Measurements from ENCODE around the gene PTPRN2. TPM values are rescaled to one million over a fixed set of nuclear protein-coding genes. Genes with fewer than 3 reads are reported as not detected.

The PTPRN2 gene
- polyA plus RNA-seq, 4 donors, result 7.3 to 11.4 (median 8.0) TPM

GRCh38 chr7:158074896-158075632, 512.6 kb downstream of the PTPRN2 start:
- no peak for DNase-seq (ENCODE audit: low read depth in 4 of 4, low spot score in 2 of 4)

DNA sequence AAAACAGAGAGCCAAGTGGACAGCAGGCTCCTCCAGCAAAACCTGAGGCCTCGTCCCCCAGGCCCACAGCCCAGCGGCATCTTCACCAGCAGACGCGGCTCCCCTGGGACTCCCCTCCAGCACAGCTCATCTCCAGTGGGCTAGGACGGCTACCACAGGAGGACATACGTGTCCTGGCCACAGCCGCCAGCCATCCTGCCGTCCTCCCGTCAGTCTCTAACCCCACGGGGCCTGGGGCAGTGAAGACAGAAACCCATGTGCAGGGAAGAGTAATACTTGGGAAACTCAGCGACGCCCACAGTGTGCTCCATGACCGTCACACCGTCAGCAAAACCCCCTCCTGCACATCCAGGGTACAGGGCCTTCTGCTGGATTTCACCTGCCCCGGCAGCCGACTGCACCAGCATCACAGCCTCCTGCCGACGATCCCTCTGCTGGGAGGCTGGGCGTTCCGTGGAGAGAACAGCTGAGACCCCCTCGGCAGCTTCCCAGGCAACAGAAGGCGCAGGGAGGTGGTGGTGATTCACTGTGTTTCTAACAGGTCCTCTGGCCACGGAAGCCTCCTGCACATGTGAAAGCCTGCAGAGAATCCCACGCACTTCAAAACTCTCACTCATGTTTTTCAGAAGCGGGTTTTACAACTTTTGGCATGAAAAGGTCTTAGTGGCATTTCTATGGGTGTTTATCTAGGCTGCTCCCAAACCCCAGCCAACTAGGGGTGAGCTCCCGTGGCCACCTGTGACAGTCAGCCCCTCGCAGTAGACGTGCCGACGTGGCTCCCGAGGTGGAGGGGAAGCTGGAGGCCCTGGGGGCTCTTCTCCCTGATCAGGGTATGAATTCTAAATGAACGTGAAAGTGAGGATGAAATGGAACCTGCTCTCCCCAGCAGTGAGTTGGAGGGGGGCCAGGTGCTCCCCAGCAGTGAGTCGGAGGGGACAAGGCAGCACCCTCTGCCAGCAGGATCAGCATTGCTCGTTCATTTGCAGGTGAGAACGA, 513.5 kb downstream of the PTPRN2 start:
- no peak for DNase-seq (ENCODE audit: low read depth in 4 of 4, low spot score in 2 of 4)

DNA sequence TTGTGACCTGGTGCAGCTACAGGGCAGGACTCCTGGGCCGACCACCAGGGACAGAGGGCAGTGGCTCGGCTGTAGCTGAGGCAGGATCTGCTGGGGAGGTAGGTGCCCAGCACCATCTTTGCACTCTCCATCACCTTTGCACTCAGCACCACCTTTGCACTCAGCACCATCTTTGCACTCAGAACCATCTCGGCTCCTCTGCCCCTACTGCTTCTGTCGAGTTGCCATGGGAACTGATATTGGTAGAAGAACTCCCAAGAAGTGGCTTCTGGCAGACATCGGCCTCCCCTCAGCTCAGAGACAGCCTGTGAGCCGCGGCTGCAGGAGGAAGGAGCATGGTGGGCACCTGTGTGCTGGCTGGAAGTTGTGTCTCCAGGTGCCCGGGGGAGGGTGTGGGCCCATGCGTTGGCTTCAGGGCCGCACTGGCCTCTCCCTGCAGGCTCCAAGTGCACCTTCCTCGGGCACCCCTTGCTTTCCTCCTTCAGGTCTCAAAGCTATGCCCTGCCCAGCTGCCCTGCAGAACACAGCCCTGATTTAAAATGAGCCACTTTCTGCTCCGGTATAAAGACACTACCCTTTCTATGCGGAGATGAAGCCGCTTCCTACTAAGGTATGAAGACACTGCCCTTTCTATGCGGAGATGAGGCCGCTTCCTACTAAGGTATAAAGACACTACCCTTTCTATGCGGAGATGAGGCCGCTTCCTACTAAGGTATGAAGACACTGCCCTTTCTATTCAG, 514.5 kb downstream of the PTPRN2 start:
- DNase-seq (ENCODE audit: low read depth in 4 of 4, low spot score in 2 of 4), result no peak

GRCh38 chr7:158070222-158070920, 517.3 kb downstream of the PTPRN2 start:
- DNase-seq (ENCODE audit: low read depth in 4 of 4, low spot score in 2 of 4), result no peak

DNA sequence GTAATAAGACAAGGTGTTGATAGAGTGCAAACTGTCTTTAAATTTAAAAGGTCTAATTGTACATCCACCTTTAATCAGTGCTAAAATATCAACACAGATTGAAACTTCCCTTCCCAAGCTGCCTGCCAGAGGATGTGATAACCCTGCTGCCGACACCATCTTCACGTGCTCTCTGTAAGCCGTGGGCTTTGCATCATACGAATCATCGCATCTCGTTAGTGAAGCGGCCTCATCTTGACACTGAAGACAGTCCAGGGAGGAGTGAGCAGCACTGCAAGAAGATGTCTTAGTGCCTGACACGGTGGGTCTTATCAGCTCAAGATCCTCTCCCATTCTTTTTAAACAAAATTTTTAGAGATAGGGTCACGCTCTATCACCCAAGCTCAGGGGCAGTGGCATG, 518.8 kb downstream of the PTPRN2 start:
- DNase-seq (ENCODE audit: low read depth in 4 of 4, low spot score in 2 of 4), result no peak

- no peak for DNase-seq (ENCODE audit: low read depth in 4 of 4, low spot score in 2 of 4)
Measured at GRCh38 chr7:158067931-158068482, 519.6 kb downstream of the PTPRN2 start.

- DNase-seq (ENCODE audit: low read depth in 4 of 4, low spot score in 2 of 4), result no peak
Measured at GRCh38 chr7:158067219-158067930, 520.2 kb downstream of the PTPRN2 start.

DNA sequence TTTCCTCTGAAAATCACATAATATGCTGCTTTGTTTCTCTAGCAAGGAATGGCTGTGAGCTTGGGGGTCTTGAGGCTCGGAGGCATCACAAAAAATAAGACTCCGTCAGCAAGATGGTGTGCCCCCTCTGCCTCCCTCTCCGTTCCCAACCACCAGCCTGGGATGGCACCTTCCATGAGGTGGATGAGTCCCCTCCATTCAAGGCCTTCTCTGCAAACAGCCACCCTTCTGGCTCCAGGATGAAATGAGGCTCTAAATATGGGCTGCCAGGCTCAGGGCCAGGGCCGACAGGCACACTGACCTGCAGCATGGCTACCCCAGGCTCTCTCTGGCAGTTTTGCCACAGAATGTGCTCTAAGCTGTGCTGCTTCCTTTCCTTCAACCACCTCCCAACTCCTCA, 521.5 kb downstream of the PTPRN2 start:
- DNase-seq (ENCODE audit: low read depth in 4 of 4, low spot score in 2 of 4), result no peak

DNA sequence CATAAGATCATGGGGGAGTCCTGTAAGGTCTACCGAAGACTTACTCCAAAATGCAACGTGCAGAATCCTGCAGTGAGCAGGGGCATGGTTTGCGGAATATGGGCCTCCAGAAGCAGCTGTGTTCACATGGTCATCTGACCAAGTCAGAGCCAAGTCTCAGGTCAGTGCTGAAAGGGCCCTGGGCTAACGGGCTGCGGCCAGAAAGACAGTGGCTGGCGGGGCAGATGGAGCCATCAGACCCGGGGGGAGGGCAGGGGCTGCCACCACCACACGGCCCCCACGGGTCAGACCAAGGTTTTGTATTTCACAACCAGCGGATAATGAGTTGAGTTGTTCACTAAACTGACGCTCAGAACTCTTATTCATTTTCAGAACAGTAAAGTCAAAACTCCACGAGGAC, 522.3 kb downstream of the PTPRN2 start:
- no peak for DNase-seq (ENCODE audit: low read depth in 4 of 4, low spot score in 2 of 4)

DNA sequence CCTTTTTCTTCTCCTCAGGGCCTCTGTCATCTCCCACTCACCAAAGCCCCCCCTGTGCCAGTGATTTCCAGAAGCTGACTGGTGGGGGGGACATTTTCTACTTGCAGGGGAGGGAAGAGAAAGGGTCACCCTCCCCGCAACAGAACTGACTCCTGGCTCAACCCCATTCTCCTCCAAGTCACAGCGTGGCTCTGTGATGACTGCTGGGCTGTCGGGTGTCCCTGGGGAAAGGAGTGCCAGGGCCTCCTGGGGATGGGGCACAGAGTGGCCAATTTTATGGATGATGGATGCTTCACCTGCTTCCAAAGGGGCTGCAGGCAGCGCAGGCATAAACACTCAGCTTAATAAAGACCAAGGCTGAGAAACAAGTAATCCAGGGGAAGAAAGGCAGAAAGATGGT, 523.0 kb downstream of the PTPRN2 start:
- no peak for DNase-seq (ENCODE audit: low read depth in 4 of 4, low spot score in 2 of 4)

DNA sequence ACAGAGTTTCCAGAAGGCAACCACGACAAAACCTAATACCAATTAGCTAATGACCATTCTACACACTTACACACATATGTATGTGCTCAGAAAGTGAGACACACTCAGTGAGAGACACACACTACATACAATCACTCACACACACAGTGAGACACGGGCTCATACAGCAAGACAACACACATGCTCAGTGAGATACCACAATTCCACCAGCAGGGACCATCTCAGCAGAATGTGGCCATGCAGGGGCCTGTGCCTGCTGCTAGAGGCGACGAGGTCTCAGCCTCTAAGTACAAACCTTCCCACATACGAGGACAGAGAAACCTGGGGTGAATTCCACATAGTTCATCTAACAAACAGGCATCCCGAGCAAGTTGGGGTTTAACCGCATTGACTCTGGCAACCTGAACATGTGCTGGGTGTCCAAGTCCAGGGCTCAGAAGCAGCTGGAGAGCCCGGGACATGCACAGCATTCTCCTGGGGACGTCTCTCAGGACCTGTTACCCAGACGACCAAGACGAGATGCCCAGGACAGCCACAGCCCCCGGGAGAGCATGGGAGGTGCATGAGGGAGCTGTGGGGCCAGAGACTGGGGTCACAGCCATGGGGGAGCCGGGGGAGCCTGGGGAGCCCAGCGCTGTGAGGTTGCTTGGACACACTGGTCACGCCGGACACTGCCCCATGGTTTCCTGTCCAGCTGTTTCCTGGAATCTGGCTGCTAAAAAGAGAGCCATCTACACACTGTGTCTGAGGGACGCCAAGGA, 523.6 kb downstream of the PTPRN2 start:
- no peak for DNase-seq (ENCODE audit: low read depth in 4 of 4, low spot score in 2 of 4)

- no peak for DNase-seq (ENCODE audit: low read depth in 4 of 4, low spot score in 2 of 4)
Measured at GRCh38 chr7:158062661-158063060, 525.0 kb downstream of the PTPRN2 start.

- no peak for DNase-seq (ENCODE audit: low read depth in 4 of 4, low spot score in 2 of 4)
Measured at GRCh38 chr7:158061884-158062656, 525.6 kb downstream of the PTPRN2 start.

- peak in 1 of 4 donors; percentile 3 for DNase-seq (ENCODE audit: low read depth in 4 of 4, low spot score in 2 of 4)
Measured at GRCh38 chr7:158061026-158061630, 526.5 kb downstream of the PTPRN2 start.

GRCh38 chr7:158060216-158060615, 527.4 kb downstream of the PTPRN2 start:
- no peak for DNase-seq (ENCODE audit: low read depth in 4 of 4, low spot score in 2 of 4)

- no peak for DNase-seq (ENCODE audit: low read depth in 4 of 4, low spot score in 2 of 4)
Measured at GRCh38 chr7:158057446-158057845, 530.2 kb downstream of the PTPRN2 start.

GRCh38 chr7:158056761-158057160, 530.9 kb downstream of the PTPRN2 start:
- DNase-seq (ENCODE audit: low read depth in 4 of 4, low spot score in 2 of 4), result no peak

Measured in left renal cortex interstitium (tissue), 4 donors.